Astrocyte of the cerebellum (primary cell): ENCODE measurements around the gene UGT2A1.
"Not testable (repeated sequence)": the region's sequence is repeated elsewhere in the genome, so short reads cannot be mapped to it uniquely, and the experiment has no call there.

ENCODE experiments used
- DNase-seq: peaks from one replicate; pipeline ENCODE4 v3.0.0-alpha.2; 2011; ENCODE audit warnings: low read depth
- H3K4me3 ChIP-seq: 2 replicates; pipeline ENCODE4 v1.5.1; 2011; ENCODE audit warnings: mild to moderate bottlenecking, low read depth, low read length, moderate library complexity
- CTCF ChIP-seq: IDR thresholded peaks from 2 replicates; pipeline ENCODE4 v1.5.1; 2012; ENCODE audit warnings: low read length, low read depth, moderate library complexity, mild to moderate bottlenecking; ENCODE audit errors: missing control alignments
- in situ Hi-C: cut with HindIII; loops from 2 replicates; pipeline ENCODE4 v1.10.0; 2017; ENCODE audit warnings: low sequenced_read_pairs

UGT2A1 gene

DNA sequence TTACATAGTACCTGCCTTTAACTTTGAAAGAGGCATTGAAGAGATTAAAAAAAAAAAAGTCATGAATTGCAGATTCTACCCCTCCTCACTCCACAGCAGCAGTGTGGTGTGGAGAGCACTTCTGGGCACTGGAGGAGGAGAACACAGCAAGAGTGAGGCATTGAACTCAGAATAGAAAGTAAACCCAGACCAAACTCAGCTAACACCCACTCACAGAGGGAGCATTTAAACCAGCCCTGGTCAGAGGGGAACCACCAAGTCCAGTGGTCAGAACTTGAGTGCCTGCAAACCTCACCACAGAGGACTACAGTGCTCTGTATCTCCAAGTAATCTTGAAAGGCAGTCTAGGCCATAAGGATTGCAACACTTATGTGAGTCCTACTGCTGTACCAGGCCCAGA is 15.6 kb upstream of the UGT2A1 start:
- H3K4me3 ChIP-seq: no peak overlapping the region
- no peak for DNase-seq
- TF ChIP-seq CTCF: no peak
- in situ Hi-C loops: no loop called here

DNA sequence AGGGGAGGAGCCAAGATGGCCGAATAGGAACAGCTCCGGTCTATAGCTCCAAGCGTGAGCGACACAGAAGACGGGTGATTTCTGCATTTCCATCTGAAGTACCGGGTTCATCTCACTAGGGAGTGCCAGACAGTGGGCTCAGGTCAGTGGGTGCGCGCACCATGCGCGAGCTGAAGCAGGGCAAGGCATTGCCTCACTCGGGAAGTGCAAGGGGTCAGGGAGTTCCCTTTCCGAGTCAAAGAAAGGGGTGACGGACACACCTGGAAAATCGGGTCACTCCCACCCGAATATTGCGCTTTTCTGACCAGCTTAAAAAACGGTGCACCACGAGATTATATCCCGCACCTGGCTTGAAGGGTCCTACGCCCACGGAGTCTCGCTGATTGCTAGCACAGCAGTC is 11.0 kb upstream of the UGT2A1 start:
- in situ Hi-C loops, DNase-seq, H3K4me3 ChIP-seq: not testable (repeated sequence)

DNA sequence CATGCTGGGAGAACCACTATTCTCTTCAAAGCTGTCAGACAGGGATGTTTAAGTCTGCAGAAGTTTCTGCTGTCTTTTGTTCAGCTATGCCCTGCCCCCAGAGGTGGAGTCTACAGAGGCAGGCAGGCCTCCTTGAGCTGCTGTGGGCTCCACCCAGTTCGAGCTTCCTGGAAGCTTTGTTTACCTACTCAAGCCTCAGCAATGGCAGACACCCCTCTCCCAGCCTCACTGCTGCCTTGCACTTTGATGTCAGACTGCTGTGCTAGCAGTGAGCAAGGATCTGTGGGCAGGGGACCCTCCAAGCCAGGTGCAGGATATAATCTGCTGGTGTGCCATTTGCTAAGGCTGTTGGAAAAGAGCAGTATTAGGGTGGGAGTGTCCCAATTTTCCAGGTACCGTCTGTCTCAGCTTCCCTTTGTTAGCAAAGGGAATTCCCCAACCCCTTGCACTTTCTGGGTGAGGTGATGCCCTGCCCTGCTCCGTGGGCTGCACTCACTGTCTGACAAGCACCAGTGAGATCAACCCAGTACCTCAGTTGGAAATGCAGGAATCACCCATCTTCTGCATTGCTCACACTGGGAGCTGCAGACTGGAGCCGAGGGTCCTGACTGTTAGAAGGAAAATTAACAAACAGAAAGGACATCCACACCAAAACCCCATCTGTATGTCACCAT is 8.2 kb upstream of the UGT2A1 start:
- DNase-seq, in situ Hi-C loops, H3K4me3 ChIP-seq: not testable (repeated sequence)

- in situ Hi-C loops: no loop called here
- no peak for TF ChIP-seq CTCF
- no peak for DNase-seq
- no peak overlapping the region for H3K4me3 ChIP-seq
Observed at GRCh38 chr4:69658133-69658532, 5.1 kb upstream of the UGT2A1 start.

GRCh38 chr4:69656653-69657158 is 3.7 kb upstream of the UGT2A1 start:
- H3K4me3 ChIP-seq: no peak overlapping the region
- in situ Hi-C loops: no loop called here
- no peak for DNase-seq
- TF ChIP-seq CTCF: no peak

- no peak overlapping the region for H3K4me3 ChIP-seq
- no peak for DNase-seq
- in situ Hi-C loops: no loop called here
- TF ChIP-seq CTCF: no peak
Observed at GRCh38 chr4:69650872-69651271, 2.2 kb downstream of the UGT2A1 start.

DNA sequence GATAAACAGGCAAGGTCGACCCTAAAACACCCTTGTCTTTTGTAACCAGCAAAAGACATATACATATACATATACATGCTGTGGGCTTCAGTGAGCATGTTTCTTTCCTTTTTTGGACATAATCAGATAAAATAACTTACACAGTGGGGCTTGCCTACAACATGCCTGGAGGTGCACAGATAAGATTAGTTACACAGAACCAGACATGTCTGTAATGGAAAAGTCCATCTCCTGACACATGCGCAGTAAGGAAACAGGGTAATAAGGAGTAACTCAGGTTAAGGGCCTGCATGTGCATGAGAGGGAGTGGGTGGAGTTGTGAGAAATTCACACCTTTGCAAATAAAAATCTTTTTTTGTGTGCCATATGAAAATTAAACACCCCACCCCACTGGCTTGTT is 3.4 kb downstream of the UGT2A1 start:
- in situ Hi-C loops: no loop called here
- TF ChIP-seq CTCF: no peak
- DNase-seq: no peak
- no peak overlapping the region for H3K4me3 ChIP-seq

- in situ Hi-C loops: no loop called here
- no peak for DNase-seq
Observed at GRCh38 chr4:69649207-69649606, 3.8 kb downstream of the UGT2A1 start.

More at GRCh38 chr4:69649207-69649606, 3.8 kb downstream of the UGT2A1 start:
- no peak for TF ChIP-seq CTCF
- H3K4me3 ChIP-seq: no peak overlapping the region
